Liver (tissue), 9 donors: ENCODE data around the gene AP2A2. TPM values are rescaled to one million over a fixed set of nuclear protein-coding genes. Genes with fewer than 3 reads are reported as not detected.

Source experiments
- DNase-seq: peaks from one replicate; pipeline ENCODE4 v3.0.0-alpha.2; 2017; ENCODE audit warnings: low spot score
- H3K27ac ChIP-seq, 2 donors: one replicate each; pipeline ENCODE4 v1.7.0; 2013; ENCODE audit warnings: inconsistent platforms in 2 of 2, low read length in 2 of 2, control low read depth in 1 of 2, low read depth in 1 of 2, mild to moderate bottlenecking in 1 of 2
- H3K27me3 ChIP-seq, 4 donors: one replicate each; pipeline versions ENCODE4 v1.6.1 to v1.7.0; 2013; ENCODE audit warnings: low read length in 3 of 4, inconsistent platforms in 1 of 4, mild to moderate bottlenecking in 1 of 4, moderate library complexity in 1 of 4; ENCODE audit not compliant: control insufficient read depth in 4 of 4, insufficient read depth in 4 of 4
- H3K36me3 ChIP-seq, 4 donors: one replicate each; pipeline versions ENCODE4 v1.6.1 to v1.7.0; 2013; ENCODE audit warnings: low read length in 3 of 4, mild to moderate bottlenecking in 3 of 4, low read depth in 1 of 4, moderate library complexity in 1 of 4; ENCODE audit not compliant: control insufficient read depth in 4 of 4, insufficient read depth in 3 of 4
- H3K4me1 ChIP-seq, 4 donors: one replicate each; pipeline versions ENCODE4 v1.6.1 to v1.7.0; 2013; ENCODE audit warnings: low read length in 3 of 4, mild to moderate bottlenecking in 3 of 4, moderate library complexity in 1 of 4; ENCODE audit not compliant: control insufficient read depth in 4 of 4, insufficient read depth in 4 of 4
- H3K4me3 ChIP-seq, 3 donors: one replicate each; pipeline versions ENCODE4 v1.6.1 to v1.7.0; 2013; ENCODE audit warnings: low read length in 3 of 3, control low read depth in 1 of 3, low read depth in 1 of 3, mild to moderate bottlenecking in 1 of 3
- H3K9ac ChIP-seq, 2 donors: one replicate each; pipeline ENCODE4 v1.7.0; 2013; ENCODE audit warnings: low read length in 2 of 2, mild to moderate bottlenecking in 2 of 2, moderate library complexity in 2 of 2, control low read depth in 1 of 2, low read depth in 1 of 2
- H3K9me3 ChIP-seq, 4 donors: one replicate each; pipeline versions ENCODE4 v1.6.1 to v1.7.0; 2013; ENCODE audit warnings: low read length in 3 of 4; ENCODE audit not compliant: control insufficient read depth in 4 of 4
- CTCF ChIP-seq: fragments of 150-350 bp; IDR thresholded peaks from 2 replicates; pipeline ENCODE4 v1.5.1; 2017; ENCODE audit warnings: improper control_type of control experiment, low read depth, low read length; ENCODE audit not compliant: missing input control
- EGR1 ChIP-seq, 2 donors: IDR thresholded peaks; 2 replicates each; pipeline ENCODE4 v1.6.1; 2016 to 2018; ENCODE audit warnings: antibody characterized with exemption in 2 of 2, low read depth in 2 of 2
- FOXA1 ChIP-seq: IDR thresholded peaks from 2 replicates; pipeline ENCODE4 v1.6.1; 2016; ENCODE audit warnings: antibody characterized with exemption
- FOXA2 ChIP-seq: IDR thresholded peaks from 2 replicates; pipeline ENCODE4 v1.6.1; 2016; ENCODE audit warnings: antibody characterized with exemption
- HNF4G ChIP-seq: IDR thresholded peaks from 2 replicates; pipeline ENCODE4 v1.6.1; 2016; ENCODE audit warnings: antibody characterized with exemption
- JUND ChIP-seq, 2 donors: IDR thresholded peaks; 2 replicates each; pipeline ENCODE4 v1.6.1; 2016; ENCODE audit warnings: antibody characterized with exemption in 2 of 2
- NR2F2 ChIP-seq: IDR thresholded peaks from 2 replicates; pipeline ENCODE4 v1.6.1; 2016; ENCODE audit warnings: antibody characterized with exemption
- RAD21 ChIP-seq, 2 donors: IDR thresholded peaks; 2 replicates each; pipeline ENCODE4 v1.6.1; 2016; ENCODE audit warnings: antibody characterized with exemption in 2 of 2, mild to moderate bottlenecking in 2 of 2
- RXRA ChIP-seq, 2 donors: IDR thresholded peaks; 2 replicates each; pipeline ENCODE4 v1.6.1; 2017 to 2018; ENCODE audit warnings: antibody characterized with exemption in 2 of 2, mild to moderate bottlenecking in 1 of 2
- SP1 ChIP-seq: IDR thresholded peaks from 2 replicates; pipeline ENCODE4 v1.6.1; 2018; ENCODE audit warnings: antibody characterized with exemption, mild to moderate bottlenecking
- TAF1 ChIP-seq: conservative IDR thresholded peaks from 2 replicates; pipeline ENCODE4 v1.6.1; 2016; ENCODE audit warnings: antibody characterized with exemption, mild to moderate bottlenecking
- ZBTB33 ChIP-seq: IDR thresholded peaks from 2 replicates; pipeline ENCODE4 v1.6.1; 2016; ENCODE audit warnings: antibody characterized with exemption
- whole genome bisulfite sequencing: extraction: QIAGEN DNeasy Blood & Tissue Kit; methylation state at CpG from one replicate; pipeline ENCODE4 v1.1.7; 2013; 5-methylcytosine and 5-hydroxymethylcytosine counted together
- polyA plus RNA-seq, 2 donors: library from polyadenylated mRNA; stranded (reverse) in 1 of 2; unstranded in 1 of 2; fragments of 200-250 nt in 1 of 2; fragments of >200 nt in 1 of 2; fragmentation: Nextera tagmentation in 1 of 2; extraction: Ambion mirVana in 1 of 2; gene quantifications; one replicate each; pipeline versions ENCODE4 v1.2.1 to v1.2.3, GENCODE V29; 2013 to 2015
- total RNA-seq, 2 donors: library from RNA; depleted of rRNA; stranded (reverse); fragments of >200 nt; gene quantifications; one replicate each; pipeline ENCODE4 v1.2.3, GENCODE V29; 2014
- TF ChIP-seq, protein P1 (sequence below): IDR thresholded peaks from 2 replicates; pipeline ENCODE4 v1.6.1; 2016; ENCODE audit warnings: antibody characterized with exemption, mild to moderate bottlenecking
- TF ChIP-seq, protein P2 (sequence below): IDR thresholded peaks from 2 replicates; pipeline ENCODE4 v1.6.1; 2016; ENCODE audit warnings: antibody characterized with exemption
- donor health status: healthy.
- donor health status: healthy.
- donor health status: healthy.
- donor health status: healthy.
- donor health status: healthy.

AP2A2 gene
- total and polyA plus RNA-seq, 4 donors = 20.5 to 39.7 (median 23.8) TPM

DNA sequence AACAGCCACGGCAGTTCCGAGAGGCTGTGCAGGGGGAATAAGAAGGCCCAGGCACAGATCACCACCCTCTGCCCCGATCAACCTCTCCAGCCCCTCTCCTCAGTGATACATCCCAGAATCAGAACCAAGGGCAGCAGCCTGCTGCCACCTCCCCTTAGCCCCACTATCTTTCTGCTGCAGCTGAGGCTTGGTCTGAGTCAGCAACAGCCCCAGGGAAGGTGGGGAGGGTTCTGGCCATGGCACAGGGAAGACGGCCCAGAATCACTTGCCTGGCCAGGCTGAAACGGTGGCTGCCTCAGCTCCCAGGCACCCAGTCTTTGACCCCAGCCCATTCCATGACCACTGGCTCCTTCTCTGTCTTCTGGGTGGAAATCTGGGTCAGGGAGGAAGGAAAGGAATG, 17.4 kb upstream of the AP2A2 start:
- peak; percentile 79 for DNase-seq
- H3K4me1 ChIP-seq = peaks cover 0 to 33% (median 25%) of the 10 kb centered on the region in 4 donors
- no peaks in the 10 kb centered on the region for H3K27me3 ChIP-seq
- 95% methylated on average over 5 of the region's 5 CpGs for WGBS
- no peak overlapping the region for H3K4me3 ChIP-seq
- no peaks in the 10 kb centered on the region for H3K9me3 ChIP-seq
- no peak overlapping the region for H3K27ac ChIP-seq
- H3K36me3 ChIP-seq = peaks cover 5 to 14% (median 8%) of the 10 kb centered on the region in 4 donors
- no peak overlapping the region for H3K9ac ChIP-seq
- TF ChIP-seq SP1 = no peak
- TF ChIP-seq NR2F2 = no peak
- TF ChIP-seq, protein P1, sequence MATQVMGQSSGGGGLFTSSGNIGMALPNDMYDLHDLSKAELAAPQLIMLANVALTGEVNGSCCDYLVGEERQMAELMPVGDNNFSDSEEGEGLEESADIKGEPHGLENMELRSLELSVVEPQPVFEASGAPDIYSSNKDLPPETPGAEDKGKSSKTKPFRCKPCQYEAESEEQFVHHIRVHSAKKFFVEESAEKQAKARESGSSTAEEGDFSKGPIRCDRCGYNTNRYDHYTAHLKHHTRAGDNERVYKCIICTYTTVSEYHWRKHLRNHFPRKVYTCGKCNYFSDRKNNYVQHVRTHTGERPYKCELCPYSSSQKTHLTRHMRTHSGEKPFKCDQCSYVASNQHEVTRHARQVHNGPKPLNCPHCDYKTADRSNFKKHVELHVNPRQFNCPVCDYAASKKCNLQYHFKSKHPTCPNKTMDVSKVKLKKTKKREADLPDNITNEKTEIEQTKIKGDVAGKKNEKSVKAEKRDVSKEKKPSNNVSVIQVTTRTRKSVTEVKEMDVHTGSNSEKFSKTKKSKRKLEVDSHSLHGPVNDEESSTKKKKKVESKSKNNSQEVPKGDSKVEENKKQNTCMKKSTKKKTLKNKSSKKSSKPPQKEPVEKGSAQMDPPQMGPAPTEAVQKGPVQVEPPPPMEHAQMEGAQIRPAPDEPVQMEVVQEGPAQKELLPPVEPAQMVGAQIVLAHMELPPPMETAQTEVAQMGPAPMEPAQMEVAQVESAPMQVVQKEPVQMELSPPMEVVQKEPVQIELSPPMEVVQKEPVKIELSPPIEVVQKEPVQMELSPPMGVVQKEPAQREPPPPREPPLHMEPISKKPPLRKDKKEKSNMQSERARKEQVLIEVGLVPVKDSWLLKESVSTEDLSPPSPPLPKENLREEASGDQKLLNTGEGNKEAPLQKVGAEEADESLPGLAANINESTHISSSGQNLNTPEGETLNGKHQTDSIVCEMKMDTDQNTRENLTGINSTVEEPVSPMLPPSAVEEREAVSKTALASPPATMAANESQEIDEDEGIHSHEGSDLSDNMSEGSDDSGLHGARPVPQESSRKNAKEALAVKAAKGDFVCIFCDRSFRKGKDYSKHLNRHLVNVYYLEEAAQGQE = no peak
- TF ChIP-seq FOXA1 = no peak
- TF ChIP-seq ZBTB33 = no peak
- no peak for TF ChIP-seq JUND (IDR thresholded peaks at IDR 0.05)
- no peak for TF ChIP-seq FOXA2
- TF ChIP-seq TAF1 = no peak

DNA sequence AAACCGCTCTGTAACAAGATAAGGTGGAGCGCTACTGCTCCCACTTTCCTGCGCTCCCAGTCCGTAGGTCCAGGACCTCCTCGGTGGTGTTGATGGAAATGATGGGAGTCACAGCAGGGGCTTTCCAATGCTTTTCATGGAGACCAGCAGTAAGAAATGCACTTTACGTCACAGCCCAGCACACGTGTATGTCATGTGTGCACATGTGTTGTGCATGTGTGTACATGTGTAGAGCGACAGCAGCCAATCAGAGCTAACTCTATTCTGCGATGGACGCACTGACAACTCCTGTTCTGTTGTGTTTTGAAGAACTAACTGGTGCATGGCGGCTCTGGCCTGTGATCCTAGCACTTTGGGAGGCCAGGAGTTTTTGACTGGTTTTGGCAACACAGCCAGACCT, 16.3 kb upstream of the AP2A2 start:
- DNase-seq = no peak
- 91% methylated on average over 11 of the region's 11 CpGs for WGBS
- Histone ChIP-seq H3K9me3 (no peaks in the 10 kb centered on the region), H3K36me3 (peaks cover 0 to 6% (median 3%) of the 10 kb centered on the region in 4 donors), H3K27me3 (no peaks in the 10 kb centered on the region), H3K27ac (no peak overlapping the region), H3K9ac (no peak overlapping the region), H3K4me1 (peaks cover 0 to 39% (median 31%) of the 10 kb centered on the region in 4 donors), H3K4me3 (no peak overlapping the region)
- no peak for TF ChIP-seq FOXA2
- no peak for TF ChIP-seq EGR1 (IDR thresholded peaks at IDR 0.05; ENCODE audit: low read depth in 2 of 2)
- no peak for TF ChIP-seq TAF1
- no peak for TF ChIP-seq FOXA1

GRCh38 chr11:910044-910588, 15.6 kb upstream of the AP2A2 start:
- H3K36me3 ChIP-seq = peaks cover 0 to 2% (median under 1%) of the 10 kb centered on the region in 4 donors
- H3K4me1 ChIP-seq = peaks cover 1 to 46% (median 35%) of the 10 kb centered on the region in 4 donors
- H3K9me3 ChIP-seq = no peaks in the 10 kb centered on the region
- H3K27me3 ChIP-seq = no peaks in the 10 kb centered on the region
- 4% methylated on average over 38 of the region's 38 CpGs for WGBS
- peak overlapping the region; percentile 40 to 63 for H3K27ac ChIP-seq
- peak; percentile 46 for DNase-seq
- peak overlapping the region; percentile 33 to 69 (median 56) for H3K4me3 ChIP-seq
- peak overlapping the region in 1 of 2 donors; percentile 45 for H3K9ac ChIP-seq
- TF ChIP-seq FOXA1 (no peak), NR2F2 (no peak), HNF4G (no peak), CTCF (no peak), RAD21 (IDR thresholded peaks at IDR 0.05) (no peak), SP1 (no peak), FOXA2 (no peak), RXRA (IDR thresholded peaks at IDR 0.05) (no peak), JUND (IDR thresholded peaks at IDR 0.05) (no peak), TAF1 (no peak), EGR1 (IDR thresholded peaks at IDR 0.05; ENCODE audit: low read depth in 2 of 2) (no peak)
- TF ChIP-seq, protein P2, sequence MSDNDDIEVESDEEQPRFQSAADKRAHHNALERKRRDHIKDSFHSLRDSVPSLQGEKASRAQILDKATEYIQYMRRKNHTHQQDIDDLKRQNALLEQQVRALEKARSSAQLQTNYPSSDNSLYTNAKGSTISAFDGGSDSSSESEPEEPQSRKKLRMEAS = no peak
- TF ChIP-seq, protein P1 = no peak
